Occipital lobe (tissue), 2 donors: ENCODE results near the gene CCDC86. TPM values are rescaled to one million over a fixed set of nuclear protein-coding genes. Genes with fewer than 3 reads are reported as not detected.

Source experiments
- DNase-seq: peaks from one replicate; lab custom pipeline; 2025; lab: John Stamatoyannopoulos, UW
- total RNA-seq: library from RNA; depleted of rRNA; stranded (reverse); fragments of >200 nt; gene quantifications from one replicate; pipeline ENCODE4 v1.2.3, GENCODE V29; 2014

CCDC86 gene
- total RNA-seq, 1 donor from 2014 or later = 2.5 TPM

GRCh38 chr11:60889869-60890311, 48.0 kb downstream of the CCDC86 start:
- DNase-seq = no peak

- no peak for DNase-seq
These were observed 48.8 kb downstream of the CCDC86 start for GRCh38 chr11:60890696-60891095.

- no peak for DNase-seq
These were observed 49.3 kb downstream of the CCDC86 start for GRCh38 chr11:60891103-60891741.

GRCh38 chr11:60895687-60896086, 53.8 kb downstream of the CCDC86 start:
- no peak for DNase-seq

GRCh38 chr11:60897496-60897895, 55.6 kb downstream of the CCDC86 start:
- DNase-seq = no peak

GRCh38 chr11:60899046-60899936, 57.4 kb downstream of the CCDC86 start:
- no peak for DNase-seq

GRCh38 chr11:60899977-60900376, 58.1 kb downstream of the CCDC86 start:
- no peak for DNase-seq

Other genes with a start within 250 kb of the CCDC86 start
- gene MS4A8, start 142.5 kb upstream of the CCDC86 start, total RNA-seq = not detected
- not detected for gene MS4A18, start 117.4 kb upstream of the CCDC86 start, total RNA-seq
- gene MS4A15, start 85.2 kb upstream of the CCDC86 start, total RNA-seq = not detected
- gene MS4A10, start 56.8 kb upstream of the CCDC86 start, total RNA-seq = not detected
- 1.6 TPM for gene PTGDR2, start 13.8 kb downstream of the CCDC86 start, total RNA-seq
- gene ZP1, start 25.4 kb downstream of the CCDC86 start, total RNA-seq = not detected
- gene PRPF19, start 64.5 kb downstream of the CCDC86 start, total RNA-seq = 42.3 TPM
- 8.3 TPM for gene TMEM109, start 72.0 kb downstream of the CCDC86 start, total RNA-seq
- gene TMEM132A, start 82.3 kb downstream of the CCDC86 start, total RNA-seq = 104 TPM
- gene SLC15A3, start 110.1 kb downstream of the CCDC86 start, total RNA-seq = 5.8 TPM
- gene CD6, start 129.6 kb downstream of the CCDC86 start, total RNA-seq = 0.16 TPM